Loucy (cell line): Measurements from ENCODE around the gene ABTB2.

Source experiments
- CTCF ChIP-seq: fragments of 200-600 bp; sonication (generic); conservative IDR thresholded peaks from 2 replicates; pipeline ENCODE4 v1.5.1; 2014; ENCODE audit warnings: mild to moderate bottlenecking, antibody characterized with exemption, low read length
- EZH2phosphoT487 ChIP-seq: fragments of 200-600 bp; IDR thresholded peaks from 2 replicates; pipeline ENCODE4 v1.6.1; 2018; ENCODE audit warnings: antibody characterized with exemption, mild to moderate bottlenecking, moderate library complexity, borderline replicate concordance

GRCh38 chr11:34327804-34328631, 29.8 kb downstream of the ABTB2 start:
- TF ChIP-seq CTCF = no peak
- no peak for TF ChIP-seq EZH2phosphoT487
